ENCODE measurements around the gene ADAMTS17.

- TF ChIP-seq CTCF (IDR thresholded peaks at IDR 0.05) (no peak), POLR2A (IDR thresholded peaks at IDR 0.05) (no peak)
Observed at GRCh38 chr15:100020614-100021013, 321.2 kb downstream of the ADAMTS17 start.

Data from testis (tissue), 2 donors.